Measurements from ENCODE around the gene UNC5A. TPM values are rescaled to one million over a fixed set of nuclear protein-coding genes. Genes with fewer than 3 reads are reported as not detected.

The UNC5A gene
- total and polyA plus RNA-seq, 7 donors: 0.03 to 0.25 (median 0.10) TPM; not detected in 4

- no peak for ATAC-seq
Measured at GRCh38 chr5:176814313-176814685, 3.9 kb downstream of the UNC5A start.

GRCh38 chr5:176814836-176815438, 4.6 kb downstream of the UNC5A start:
- TF ChIP-seq CTCF (IDR thresholded peaks at IDR 0.05): no peak
- Histone ChIP-seq H3K27me3 (ENCODE audit: insufficient read depth in 3 of 3, low read length in 2 of 3) (peaks cover 0 to 80% (median 36%) of the 10 kb centered on the region in 3 donors), H3K27ac (no peak overlapping the region), H3K36me3 (ENCODE audit: insufficient read depth in 1 of 2, low read depth in 1 of 2) (no peaks in the 10 kb centered on the region), H3K4me3 (no peak overlapping the region), H3K4me1 (peaks cover 6% of the 10 kb centered on the region), H3K9me3 (no peaks in the 10 kb centered on the region)
- ATAC-seq (no peak), DNase-seq (no peak)
- 74 to 79% (median 74%) methylated on average over 10 of the region's 10 CpGs for WGBS, 3 donors
- intact Hi-C loops (cut with DNase I): no loop called here

More at GRCh38 chr5:176814313-176814685, 3.9 kb downstream of the UNC5A start:
- no peak for DNase-seq
- Histone ChIP-seq H3K36me3 (ENCODE audit: insufficient read depth in 1 of 2, low read depth in 1 of 2) (no peaks in the 10 kb centered on the region), H3K9me3 (no peaks in the 10 kb centered on the region), H3K27ac (no peak overlapping the region), H3K4me1 (peaks cover 11% of the 10 kb centered on the region), H3K4me3 (no peak overlapping the region), H3K27me3 (ENCODE audit: insufficient read depth in 3 of 3, low read length in 2 of 3) (peaks cover 0 to 81% (median 42%) of the 10 kb centered on the region in 3 donors)
- 74 to 78% (median 76%) methylated on average over 6 of the region's 6 CpGs for WGBS, 3 donors
- intact Hi-C loops (cut with DNase I): no loop called here
- no peak for TF ChIP-seq CTCF (IDR thresholded peaks at IDR 0.05)

- no peak for TF ChIP-seq CTCF (IDR thresholded peaks at IDR 0.05)
- ATAC-seq (no peak), DNase-seq (no peak)
- Histone ChIP-seq H3K9me3 (no peaks in the 10 kb centered on the region), H3K27me3 (ENCODE audit: insufficient read depth in 3 of 3, low read length in 2 of 3) (peaks cover 0 to 81% (median 35%) of the 10 kb centered on the region in 3 donors), H3K4me1 (peaks cover 1% of the 10 kb centered on the region), H3K4me3 (no peak overlapping the region), H3K36me3 (ENCODE audit: insufficient read depth in 1 of 2, low read depth in 1 of 2) (no peaks in the 10 kb centered on the region), H3K27ac (no peak overlapping the region)
- intact Hi-C loops (cut with DNase I): no loop called here
- WGBS, 3 donors: 65 to 75% (median 70%) methylated on average over 5 of the region's 5 CpGs
Measured at GRCh38 chr5:176816043-176816745, 5.8 kb downstream of the UNC5A start.

DNA sequence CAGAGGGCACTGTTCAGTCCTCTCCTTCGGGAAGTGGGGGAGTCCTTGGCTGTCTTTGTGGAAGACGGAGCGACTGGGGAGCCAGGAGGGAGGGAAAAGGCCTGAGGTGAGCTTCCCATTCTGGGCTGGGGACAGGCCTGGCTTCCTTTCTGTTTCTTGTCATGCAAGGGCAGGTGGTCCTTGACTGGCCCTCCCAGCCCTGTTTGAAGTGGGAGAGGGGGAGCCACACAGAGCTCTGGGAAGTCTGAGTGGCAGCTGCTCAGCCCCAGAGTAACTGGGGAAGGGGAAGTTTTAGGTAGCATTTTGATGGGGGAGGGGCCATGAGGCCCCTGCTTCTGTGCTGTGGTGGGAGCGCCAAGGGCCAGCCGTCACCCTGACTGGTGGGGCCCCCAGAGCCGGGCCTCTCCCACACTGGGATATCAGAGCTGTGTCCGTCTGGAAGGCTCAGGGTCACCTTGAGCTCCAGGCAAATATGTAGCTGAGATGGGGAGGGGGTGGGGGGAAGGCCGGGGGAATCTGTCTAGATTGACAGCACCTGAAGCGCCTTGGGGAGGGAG, 6.5 kb downstream of the UNC5A start:
- Histone ChIP-seq H3K27ac (no peak overlapping the region), H3K4me1 (no peaks in the 10 kb centered on the region), H3K27me3 (ENCODE audit: insufficient read depth in 3 of 3, low read length in 2 of 3) (peaks cover 0 to 79% (median 34%) of the 10 kb centered on the region in 3 donors), H3K36me3 (ENCODE audit: insufficient read depth in 1 of 2, low read depth in 1 of 2) (no peaks in the 10 kb centered on the region), H3K9me3 (no peaks in the 10 kb centered on the region), H3K4me3 (no peak overlapping the region)
- DNase-seq (no peak), ATAC-seq (no peak)
- WGBS, 3 donors: 40 to 50% (median 43%) methylated on average over 8 to 9 of the region's 9 CpGs
- intact Hi-C loops (cut with DNase I): no loop called here
- no peak for TF ChIP-seq CTCF (IDR thresholded peaks at IDR 0.05)
